Measurements from ENCODE around the gene ARHGAP24.

The ARHGAP24 gene

DNA sequence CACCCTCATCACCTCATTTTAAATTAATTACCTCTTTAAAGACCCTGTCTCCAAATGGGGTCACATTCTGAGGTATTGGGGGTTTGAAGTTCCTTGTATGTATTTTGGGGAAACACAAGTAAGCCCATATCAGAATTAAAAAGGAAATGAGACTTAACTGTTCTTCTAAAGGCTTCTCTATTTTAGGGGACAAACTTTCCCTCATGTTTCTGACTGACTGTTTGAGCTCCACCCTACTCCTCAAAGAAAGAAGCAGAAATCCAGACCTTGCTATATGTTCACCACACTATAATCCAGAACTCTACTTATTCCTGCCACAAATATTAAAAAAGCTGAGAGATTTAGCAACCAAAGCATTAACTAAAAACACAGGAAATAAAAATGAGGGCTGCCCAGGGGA is 258.8 kb downstream of the ARHGAP24 start:
- no peak for DNase-seq (ENCODE audit: extremely low read depth in 1 of 2, low read depth in 1 of 2)

DNA sequence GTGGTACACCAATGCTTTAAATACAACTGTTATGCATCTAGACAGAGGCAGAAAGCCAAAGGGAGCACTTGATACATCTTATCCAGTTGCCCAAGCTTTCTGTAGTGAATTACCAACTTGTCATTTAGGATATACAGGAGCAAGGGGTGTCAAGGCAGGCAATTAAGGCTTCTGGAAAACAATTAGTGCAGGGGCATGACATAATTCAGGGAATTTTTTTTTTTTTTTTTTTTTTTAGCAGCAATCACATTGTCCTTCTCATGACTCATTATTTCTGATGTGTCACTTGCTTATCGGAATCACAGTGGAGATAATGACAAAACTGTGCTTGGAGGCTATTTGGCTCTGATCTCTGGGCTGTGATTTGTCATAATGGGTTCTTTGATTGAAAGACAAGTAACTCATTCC is 259.5 kb downstream of the ARHGAP24 start:
- DNase-seq (ENCODE audit: extremely low read depth in 1 of 2, low read depth in 1 of 2): no peak

DNA sequence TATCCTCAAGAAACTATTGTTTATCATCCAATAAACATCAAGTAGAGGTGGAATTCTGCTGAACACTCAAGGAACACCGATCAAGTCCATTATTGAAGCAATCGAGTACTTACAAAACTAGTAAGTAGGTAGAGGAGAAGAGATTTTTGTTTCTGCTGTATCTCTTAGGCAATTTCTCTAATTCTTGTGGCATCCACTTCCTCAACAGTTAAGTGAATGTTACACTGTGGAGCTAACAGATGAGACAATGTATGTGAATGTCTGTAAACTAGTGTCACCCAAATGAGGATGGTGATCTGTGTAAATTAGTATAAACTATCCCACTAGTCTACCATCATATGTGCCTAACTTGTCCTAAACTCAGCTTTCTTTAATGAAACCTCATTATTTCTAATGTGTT is 261.6 kb downstream of the ARHGAP24 start:
- DNase-seq (ENCODE audit: extremely low read depth in 1 of 2, low read depth in 1 of 2): no peak

DNA sequence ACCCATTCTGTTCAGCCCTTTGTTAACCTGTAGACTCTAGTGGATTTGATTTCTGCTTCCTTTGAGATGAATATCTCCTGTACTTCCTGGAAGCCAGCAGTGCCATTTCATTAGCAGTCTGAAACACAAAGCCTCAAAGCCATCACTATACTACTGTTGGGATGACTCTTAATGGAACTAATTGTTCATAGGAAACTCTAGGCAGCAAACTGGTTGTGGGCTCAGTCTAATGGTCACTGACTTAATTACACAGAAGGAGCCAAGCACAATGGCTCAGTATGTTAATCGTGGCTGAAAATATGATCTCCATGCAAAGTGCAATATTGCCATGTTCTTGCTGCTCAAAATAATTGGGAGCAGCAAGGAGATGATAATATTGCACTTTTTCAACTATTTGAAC is 262.3 kb downstream of the ARHGAP24 start:
- no peak for DNase-seq (ENCODE audit: extremely low read depth in 1 of 2, low read depth in 1 of 2)

DNA sequence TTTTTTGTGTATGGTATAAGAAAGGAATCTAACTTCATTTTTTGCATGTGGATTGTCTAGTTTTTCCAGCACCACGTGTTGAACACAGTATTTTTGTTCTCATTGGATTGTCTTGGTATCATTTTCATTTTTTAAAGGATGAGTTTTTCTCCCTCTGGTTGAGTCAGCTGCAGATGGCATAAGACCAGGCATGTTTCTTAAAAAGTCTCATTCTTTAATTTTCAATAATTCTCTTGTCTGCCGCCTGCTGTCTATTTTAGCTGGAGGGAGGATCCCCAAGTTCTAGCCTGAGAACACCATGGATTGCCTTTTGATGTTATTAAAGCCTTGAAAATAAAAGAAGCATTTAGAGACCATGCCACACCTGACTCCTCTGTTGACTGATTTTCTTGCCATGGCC is 263.8 kb downstream of the ARHGAP24 start:
- DNase-seq (ENCODE audit: extremely low read depth in 1 of 2, low read depth in 1 of 2): no peak

DNA sequence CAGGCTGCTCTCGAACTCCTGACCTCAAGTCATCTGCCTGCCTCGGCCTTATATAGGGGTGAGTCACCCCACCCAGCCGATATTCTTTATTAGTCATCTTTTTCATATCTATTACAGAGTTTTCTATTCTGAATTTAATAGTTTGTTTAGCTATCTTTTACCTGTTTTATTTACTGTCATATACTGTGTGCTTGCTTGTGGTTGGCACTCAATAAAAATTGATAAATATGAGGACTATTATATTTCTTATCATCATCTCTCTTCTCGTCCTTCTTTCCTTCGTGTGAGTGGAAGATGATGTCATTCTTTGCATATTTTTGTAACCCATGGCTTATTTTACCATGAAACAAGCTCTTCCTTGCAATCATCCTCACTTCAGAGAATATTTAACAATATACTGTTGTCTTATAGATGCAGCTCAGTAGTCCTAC is 265.5 kb downstream of the ARHGAP24 start:
- no peak for DNase-seq (ENCODE audit: extremely low read depth in 1 of 2, low read depth in 1 of 2)

DNA sequence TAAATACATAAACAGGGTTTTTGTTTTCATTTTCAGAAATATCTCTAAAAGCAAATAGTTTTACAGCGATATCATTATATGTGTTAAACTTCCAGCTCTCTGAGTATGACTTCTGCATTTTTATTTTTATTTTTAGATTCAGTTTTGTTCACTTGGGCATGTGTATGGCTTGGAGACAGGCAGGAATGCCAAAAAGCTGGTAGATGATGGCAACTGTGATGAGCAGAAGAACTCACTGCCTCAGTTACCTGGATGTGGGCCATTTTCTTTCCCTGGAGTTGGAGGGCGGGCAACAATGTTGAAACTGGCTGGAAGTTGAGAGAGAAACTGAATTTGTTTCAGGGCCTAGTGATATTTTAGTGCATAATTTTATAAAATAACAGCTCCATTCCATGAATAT is 266.4 kb downstream of the ARHGAP24 start:
- no peak for DNase-seq (ENCODE audit: extremely low read depth in 1 of 2, low read depth in 1 of 2)

DNA sequence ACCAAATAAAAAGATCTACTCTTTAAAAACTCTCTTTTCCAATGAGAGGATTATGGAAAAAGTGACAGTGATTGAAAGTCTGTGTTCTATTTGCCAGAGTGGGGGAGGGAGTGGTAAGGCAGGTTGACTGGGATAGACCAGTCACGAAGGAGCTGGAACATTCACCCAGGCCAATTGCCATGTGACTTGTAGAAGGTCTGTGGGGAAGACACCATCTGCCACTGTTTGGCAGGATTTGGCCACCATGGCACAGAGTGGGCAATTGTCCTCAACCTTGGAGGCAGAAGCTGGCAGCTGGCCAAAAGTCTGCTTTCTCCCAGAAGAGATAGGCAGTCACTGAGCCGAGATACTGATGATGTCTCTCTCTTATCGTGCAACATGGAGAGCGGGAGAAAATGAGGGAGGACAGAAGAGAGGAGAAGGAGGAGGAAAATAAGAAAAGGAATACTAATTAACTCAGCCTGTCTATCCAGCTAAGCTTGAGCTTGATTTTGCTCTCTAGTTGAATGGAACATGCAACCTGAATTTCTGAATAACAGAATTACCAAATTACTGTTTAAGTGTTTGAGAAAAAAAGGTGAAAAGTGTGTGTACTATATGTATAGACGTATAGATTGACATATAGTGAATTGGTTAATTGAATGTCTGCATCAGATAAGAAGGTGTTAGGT is 267.1 kb downstream of the ARHGAP24 start:
- no peak for DNase-seq (ENCODE audit: extremely low read depth in 1 of 2, low read depth in 1 of 2)

DNA sequence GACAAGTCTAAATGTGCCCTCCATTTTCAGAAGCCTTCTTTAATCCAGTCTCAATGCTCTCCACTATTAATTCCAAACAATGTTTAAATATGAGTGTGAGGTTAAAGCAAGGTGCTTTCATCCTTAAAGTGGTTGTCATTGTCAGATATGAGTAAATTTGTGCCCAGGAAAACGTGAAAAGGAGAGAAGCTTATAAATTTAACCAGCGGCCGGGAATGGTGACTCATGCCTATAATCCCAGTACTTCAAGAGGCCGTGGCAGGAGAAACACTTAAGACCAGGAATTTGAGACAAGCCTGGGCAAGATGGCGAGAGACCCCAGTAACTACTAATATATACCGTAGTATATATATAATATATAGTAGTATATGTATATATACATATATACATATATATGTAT is 270.0 kb downstream of the ARHGAP24 start:
- DNase-seq (ENCODE audit: extremely low read depth in 1 of 2, low read depth in 1 of 2): no peak

DNA sequence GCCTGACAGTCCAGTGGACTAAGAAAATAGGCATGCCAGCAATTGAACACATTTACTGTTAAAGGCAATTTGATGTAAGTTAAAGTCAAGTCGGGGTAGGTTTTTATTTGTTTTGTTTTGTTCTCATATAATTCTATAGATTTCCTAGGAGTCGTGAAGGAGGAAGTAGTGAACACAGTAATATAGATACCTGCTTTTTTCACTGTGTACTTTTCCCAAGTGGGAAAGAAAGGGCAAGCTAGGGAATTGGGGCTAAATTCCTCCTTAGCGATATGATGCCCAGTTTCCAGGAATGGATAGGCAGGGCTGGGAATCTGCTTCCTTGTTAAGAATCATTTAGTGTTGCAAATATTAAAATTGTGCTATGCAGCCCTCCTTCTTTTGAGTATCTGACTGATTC is 271.0 kb downstream of the ARHGAP24 start:
- no peak for DNase-seq (ENCODE audit: extremely low read depth in 1 of 2, low read depth in 1 of 2)

DNA sequence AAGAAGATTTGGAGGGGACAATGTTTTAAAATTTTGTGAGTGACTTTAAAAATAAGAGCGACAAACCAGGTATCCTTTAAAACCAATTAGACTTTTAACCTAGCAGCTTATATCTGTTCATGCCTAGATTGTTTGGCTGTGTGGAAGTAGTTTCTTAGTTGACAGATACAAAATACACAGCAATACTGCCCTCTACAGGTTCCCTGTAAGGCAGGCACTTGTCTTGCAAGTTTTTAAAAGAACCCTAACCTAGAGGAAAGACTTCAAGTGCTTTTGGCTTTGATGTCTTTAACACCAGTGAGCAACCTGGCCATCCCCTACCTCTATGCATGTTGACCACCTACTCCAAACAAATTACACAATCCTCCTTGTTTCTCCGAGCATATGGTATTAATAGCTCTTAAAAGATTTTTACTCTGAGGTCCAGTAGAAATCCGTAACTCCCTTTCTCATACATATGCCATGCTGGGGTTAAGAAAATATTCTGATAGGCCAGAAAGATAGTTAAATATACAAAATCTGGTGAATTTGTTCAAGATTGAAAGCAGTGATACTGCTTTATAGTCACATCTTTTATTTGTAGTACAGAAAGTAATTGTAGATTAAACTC is 273.0 kb downstream of the ARHGAP24 start:
- no peak for DNase-seq (ENCODE audit: extremely low read depth in 1 of 2, low read depth in 1 of 2)

DNA sequence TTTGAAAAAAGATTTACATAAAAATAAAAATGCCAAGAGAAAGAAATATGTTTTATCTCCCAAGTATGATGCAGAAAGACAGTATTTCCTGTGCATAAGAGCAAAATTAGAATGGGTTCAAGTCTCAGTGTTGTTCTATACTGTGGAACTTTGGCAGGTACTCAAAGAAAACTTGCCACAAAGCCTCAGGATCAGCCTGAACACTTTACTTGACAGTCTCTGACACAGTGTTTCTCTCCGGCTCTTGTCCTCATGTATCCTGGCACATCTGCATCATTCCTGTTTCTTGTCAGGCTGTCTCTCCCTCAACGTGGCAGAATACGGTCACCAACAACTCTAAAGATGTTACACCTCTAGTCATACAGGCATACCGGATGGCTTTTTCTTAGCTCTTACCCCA is 273.7 kb downstream of the ARHGAP24 start:
- no peak for DNase-seq (ENCODE audit: extremely low read depth in 1 of 2, low read depth in 1 of 2)

DNA sequence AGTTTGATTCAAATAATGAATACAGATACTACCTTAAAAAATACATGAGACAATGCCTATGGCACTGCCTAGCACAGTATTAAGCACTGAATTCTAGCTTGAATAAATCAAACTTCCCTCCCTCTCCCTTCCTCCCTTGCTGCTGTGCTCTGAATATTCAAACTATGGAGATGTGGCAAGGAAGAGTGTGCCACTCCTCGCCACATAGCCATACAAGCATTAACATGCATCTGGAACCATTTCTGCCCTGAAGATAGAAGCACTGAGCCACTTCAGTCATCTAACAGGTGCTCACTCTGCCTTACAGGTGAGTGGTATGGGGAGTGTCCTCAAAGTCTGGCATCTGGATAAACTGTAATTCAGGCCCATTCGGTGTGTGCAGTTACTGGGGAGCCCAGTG is 276.9 kb downstream of the ARHGAP24 start:
- no peak for DNase-seq (ENCODE audit: extremely low read depth in 1 of 2, low read depth in 1 of 2)

DNA sequence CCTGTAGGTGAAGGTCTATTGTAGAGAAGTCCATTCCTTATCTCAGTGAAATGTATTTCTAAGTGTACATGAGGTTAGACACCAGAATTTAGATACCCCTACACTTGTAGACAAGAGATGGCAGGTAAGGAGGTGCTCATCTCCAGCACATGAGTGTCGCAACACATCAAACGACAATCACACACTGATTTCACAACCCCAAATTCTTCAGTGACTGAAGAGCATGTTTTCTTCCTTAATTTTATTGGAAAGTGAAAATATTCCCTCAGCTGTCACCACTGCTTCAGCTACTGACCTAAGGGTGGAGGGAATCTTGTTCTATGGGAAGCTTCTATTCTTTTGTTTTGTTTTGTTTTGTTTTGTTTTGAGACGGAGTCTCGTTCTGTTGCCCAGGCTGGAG is 280.3 kb downstream of the ARHGAP24 start:
- DNase-seq (ENCODE audit: extremely low read depth in 1 of 2, low read depth in 1 of 2): no peak

DNA sequence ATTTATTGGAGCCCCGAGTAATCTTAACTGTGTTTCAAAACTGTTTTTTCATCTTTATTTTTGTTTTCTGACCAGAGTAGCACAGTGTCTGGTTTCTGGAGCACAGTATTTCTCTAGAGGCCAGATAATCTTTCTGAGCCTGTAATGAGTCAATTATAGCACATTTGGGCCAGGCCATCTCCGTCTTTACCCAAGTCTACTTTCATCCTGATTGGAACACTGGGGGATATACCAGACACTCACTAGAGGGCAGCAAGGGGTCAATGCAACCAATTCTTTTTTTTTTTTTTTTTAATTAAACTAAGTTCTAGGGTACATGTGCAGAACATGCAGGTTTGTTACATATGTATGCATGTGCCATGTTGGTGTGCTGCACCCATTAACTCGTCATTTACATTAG is 282.0 kb downstream of the ARHGAP24 start:
- no peak for DNase-seq (ENCODE audit: extremely low read depth in 1 of 2, low read depth in 1 of 2)

DNA sequence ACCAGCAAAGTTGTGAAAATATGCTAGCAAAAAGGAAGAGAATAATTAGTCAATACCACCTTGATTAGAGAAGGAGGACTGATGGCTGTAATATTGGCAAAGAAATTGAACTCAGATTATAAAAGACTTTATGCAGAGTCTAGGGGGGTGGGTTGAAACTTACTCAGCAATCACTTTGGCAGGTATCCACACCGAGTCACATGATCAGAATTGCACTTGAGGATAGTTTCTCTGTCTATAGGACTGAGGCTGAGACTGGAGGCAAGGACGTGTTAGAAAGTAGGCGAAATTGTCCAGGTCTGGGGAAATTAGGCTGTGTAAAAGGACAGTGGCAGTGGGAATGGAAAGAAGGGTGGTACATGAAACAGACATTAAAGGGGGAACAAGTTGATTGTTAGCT is 284.4 kb downstream of the ARHGAP24 start:
- no peak for DNase-seq (ENCODE audit: extremely low read depth in 1 of 2, low read depth in 1 of 2)

DNA sequence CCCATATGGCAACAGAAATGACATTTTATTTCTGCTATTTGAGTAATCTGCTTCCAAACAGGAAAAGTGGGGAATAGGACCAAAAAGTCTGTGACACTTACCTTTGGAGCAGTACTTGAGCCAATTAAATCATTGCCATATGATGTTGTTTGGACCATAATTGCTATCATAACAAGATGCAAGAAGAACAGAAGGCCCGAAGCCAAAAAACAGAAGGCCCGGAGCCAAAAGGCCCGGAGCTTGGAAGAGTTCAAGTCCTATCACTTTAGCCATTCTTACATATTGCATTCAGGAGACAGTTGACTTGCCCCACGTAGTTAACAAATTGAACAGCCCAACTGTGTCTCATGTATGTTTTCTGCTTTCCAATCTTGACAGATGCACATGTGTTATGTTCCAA is 285.6 kb downstream of the ARHGAP24 start:
- no peak for DNase-seq (ENCODE audit: extremely low read depth in 1 of 2, low read depth in 1 of 2)

DNA sequence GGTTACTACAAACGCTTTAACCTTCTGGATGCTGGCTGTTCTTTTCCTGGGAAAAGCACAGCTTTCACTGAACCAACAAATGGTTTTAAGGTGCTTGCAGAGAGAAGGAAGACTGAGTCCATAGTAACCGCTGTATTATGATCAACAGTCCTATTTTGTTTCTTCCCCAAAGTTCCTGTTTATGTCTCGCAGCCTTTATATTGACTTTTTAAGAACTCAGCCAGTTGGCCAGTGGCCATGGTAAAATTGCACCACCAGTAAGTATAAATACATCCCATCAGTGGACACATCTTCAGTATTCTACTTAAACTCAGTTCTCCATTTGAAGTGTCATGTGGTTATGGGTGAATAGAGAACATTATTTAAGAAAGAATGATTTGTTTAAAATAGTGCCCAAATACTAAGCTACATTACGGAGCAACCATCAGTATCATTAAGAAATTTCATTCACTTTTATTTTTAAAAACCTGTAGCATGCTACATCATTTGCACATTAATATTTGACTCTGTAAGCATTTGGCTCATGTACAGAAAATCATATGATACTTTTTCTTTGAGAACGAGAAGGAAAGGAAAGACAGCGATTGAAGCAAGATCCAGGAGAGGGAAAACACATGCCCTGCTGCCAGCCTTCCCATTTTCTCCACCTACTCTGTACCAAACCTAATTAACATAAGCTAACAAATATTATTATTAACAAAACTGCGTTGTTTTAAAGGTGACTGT is 287.0 kb downstream of the ARHGAP24 start:
- no peak for DNase-seq (ENCODE audit: extremely low read depth in 1 of 2, low read depth in 1 of 2)

DNA sequence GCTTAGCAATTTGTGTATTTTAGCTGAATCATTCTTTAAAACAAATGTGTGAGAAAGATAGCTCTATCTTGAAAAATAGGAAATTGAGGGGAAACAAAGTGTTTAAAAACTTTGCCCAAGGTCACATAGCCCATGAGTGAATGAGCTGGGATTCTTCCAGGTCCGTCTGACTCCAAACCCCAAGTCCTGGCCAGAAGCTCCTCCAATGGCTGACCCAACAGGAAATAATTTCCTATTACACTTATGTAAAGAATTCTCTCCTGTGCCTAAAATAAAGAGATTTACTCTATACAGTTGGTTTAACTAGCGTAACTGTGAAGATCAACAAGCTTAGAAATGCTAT is 287.6 kb downstream of the ARHGAP24 start:
- no peak for DNase-seq (ENCODE audit: extremely low read depth in 1 of 2, low read depth in 1 of 2)

DNA sequence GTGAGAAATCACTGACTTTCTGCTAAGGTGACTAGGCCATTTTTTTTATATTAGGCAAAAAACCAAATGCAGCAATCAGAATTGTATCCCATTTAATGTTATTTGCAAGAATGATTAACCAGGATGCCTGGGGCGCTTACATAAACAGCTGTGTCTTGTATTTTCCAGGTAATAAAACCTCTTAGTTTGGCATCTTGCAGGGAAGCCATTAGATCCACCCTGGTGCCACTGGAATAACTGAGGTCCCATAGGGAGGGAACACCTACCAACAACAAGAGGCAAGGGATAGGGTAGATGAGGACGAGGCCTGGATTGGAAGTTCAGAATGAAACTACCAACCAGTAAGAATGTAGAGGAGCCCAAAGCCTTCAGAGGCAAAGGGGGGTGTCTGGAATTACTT is 288.3 kb downstream of the ARHGAP24 start:
- no peak for DNase-seq (ENCODE audit: extremely low read depth in 1 of 2, low read depth in 1 of 2)

DNA sequence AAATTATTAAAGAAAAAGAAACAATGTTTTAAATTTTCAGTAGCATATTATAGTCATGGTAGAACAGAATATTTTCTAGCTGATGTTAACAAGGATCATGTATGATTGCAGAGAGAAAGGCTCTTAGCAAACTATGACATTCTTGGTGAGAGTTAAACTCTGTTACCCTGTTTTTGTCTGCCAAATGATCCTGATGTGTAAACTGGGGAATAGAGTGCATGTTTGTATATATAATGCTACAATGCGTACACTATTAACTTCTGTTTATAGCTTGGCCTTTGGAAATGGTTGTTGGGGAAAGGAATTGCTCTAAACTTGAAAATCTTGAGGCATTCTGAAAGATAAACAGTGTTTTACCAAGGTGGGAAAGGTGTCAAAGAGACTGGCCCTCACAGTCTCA is 292.7 kb downstream of the ARHGAP24 start:
- DNase-seq (ENCODE audit: extremely low read depth in 1 of 2, low read depth in 1 of 2): no peak

DNA sequence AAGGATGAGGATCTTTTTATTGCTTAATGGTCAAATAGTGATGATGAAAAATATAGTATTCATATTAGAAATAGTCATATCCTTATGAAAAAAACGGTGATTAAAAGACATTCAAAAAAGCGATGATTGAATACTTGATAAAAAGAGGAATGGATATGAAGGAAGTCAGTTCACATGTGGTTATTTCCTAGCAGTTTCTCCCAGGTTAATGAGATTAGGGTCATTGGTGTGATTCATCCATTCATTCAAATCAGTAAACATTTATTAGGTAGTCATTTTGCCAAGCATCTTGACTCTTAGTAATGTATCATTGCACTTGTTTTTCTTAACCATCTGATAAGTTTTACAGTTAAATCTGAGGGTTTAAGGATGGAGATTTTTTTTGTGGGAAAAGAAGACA is 294.1 kb downstream of the ARHGAP24 start:
- DNase-seq (ENCODE audit: extremely low read depth in 1 of 2, low read depth in 1 of 2): no peak
